HepG2 (cell line): Measurements from ENCODE around the gene ATP6V0E1. TPM values are rescaled to one million over a fixed set of nuclear protein-coding genes. Genes with fewer than 3 reads are reported as not detected.

ENCODE experiments used
- CHCHD3 ChIP-seq: sonication (generic); formaldehyde crosslinking; IDR thresholded peaks from 2 replicates; pipeline ENCODE4 v1.8.0; 2022; ENCODE audit warnings: mild to moderate bottlenecking, missing genetic modification reagents, moderate library complexity
- HOXA7 ChIP-seq: sonication (generic); formaldehyde crosslinking; IDR thresholded peaks from 2 replicates; pipeline ENCODE4 v1.8.1; 2022; ENCODE audit warnings: mild to moderate bottlenecking, missing genetic modification reagents, moderate library complexity
- TSC22D2 ChIP-seq: sonication (generic); formaldehyde crosslinking; IDR thresholded peaks from 2 replicates; pipeline ENCODE4 v1.5.1; 2020; ENCODE audit warnings: missing genetic modification reagents, mild to moderate bottlenecking, borderline replicate concordance
- ZNF329 ChIP-seq: sonication (generic); formaldehyde crosslinking; IDR thresholded peaks from 2 replicates; pipeline ENCODE4 v1.9.0; 2021; ENCODE audit warnings: low read depth, mild to moderate bottlenecking, missing genetic modification reagents
- polyA plus RNA-seq, 8 experiments: library from polyadenylated mRNA; depleted of rRNA in 3 of 8; stranded (reverse) in 7 of 8; unstranded in 1 of 8; fragments of >200 nt; fragmentation: Illumina TruSeq in 4 of 8; extraction: Trizol in 4 of 8; gene quantifications; 2 replicates each; pipeline versions ENCODE4 v1.2.1 to v1.2.3, GENCODE V29; 2011 to 2016; ENCODE audit warnings: low read depth in 4 of 8, missing spikeins in 1 of 8, mixed read lengths in 1 of 8; ENCODE audit not compliant: insufficient read depth in 1 of 8
- total RNA-seq, 5 experiments: library from RNA; depleted of rRNA; stranded (reverse); fragments of >200 nt; fragmentation: Illumina TruSeq; extraction: Trizol; gene quantifications; 2 replicates each; pipeline ENCODE4 v1.2.3, GENCODE V29; 2016; ENCODE audit warnings: low read depth in 1 of 5
- TF ChIP-seq, protein P1 (sequence below): sonication (generic); formaldehyde crosslinking; IDR thresholded peaks from 2 replicates; pipeline ENCODE4 v1.4.0; 2020; ENCODE audit warnings: missing genetic modification reagents, borderline replicate concordance
- TF ChIP-seq, protein P2 (sequence below): sonication (generic); formaldehyde crosslinking; IDR thresholded peaks from 2 replicates; pipeline ENCODE4 v1.4.0; 2020; ENCODE audit warnings: mild to moderate bottlenecking, missing genetic modification reagents, borderline replicate concordance
- TF ChIP-seq, protein P3 (sequence below): sonication (generic); formaldehyde crosslinking; IDR thresholded peaks from 2 replicates; pipeline ENCODE4 v1.4.0; 2020; ENCODE audit warnings: missing genetic modification reagents, mild to moderate bottlenecking, borderline replicate concordance
- TF ChIP-seq, protein P4 (sequence below): sonication (generic); formaldehyde crosslinking; IDR thresholded peaks from 2 replicates; pipeline ENCODE4 v1.4.0; 2020; ENCODE audit warnings: missing genetic modification reagents, borderline replicate concordance
- TF ChIP-seq, protein P5 (sequence below): sonication (generic); formaldehyde crosslinking; IDR thresholded peaks from 2 replicates; pipeline ENCODE4 v1.4.0; 2020; ENCODE audit warnings: missing genetic modification reagents
- TF ChIP-seq, protein P6 (sequence below): sonication (generic); formaldehyde crosslinking; IDR thresholded peaks from 2 replicates; pipeline ENCODE4 v1.5.0; 2020; ENCODE audit warnings: mild to moderate bottlenecking, missing genetic modification reagents

Gene ATP6V0E1
- total and polyA plus RNA-seq, 2 of the 13 experiments (the other 11 are each of a cell fraction or from before 2014, with no cell fraction given): 143 to 215 TPM

DNA sequence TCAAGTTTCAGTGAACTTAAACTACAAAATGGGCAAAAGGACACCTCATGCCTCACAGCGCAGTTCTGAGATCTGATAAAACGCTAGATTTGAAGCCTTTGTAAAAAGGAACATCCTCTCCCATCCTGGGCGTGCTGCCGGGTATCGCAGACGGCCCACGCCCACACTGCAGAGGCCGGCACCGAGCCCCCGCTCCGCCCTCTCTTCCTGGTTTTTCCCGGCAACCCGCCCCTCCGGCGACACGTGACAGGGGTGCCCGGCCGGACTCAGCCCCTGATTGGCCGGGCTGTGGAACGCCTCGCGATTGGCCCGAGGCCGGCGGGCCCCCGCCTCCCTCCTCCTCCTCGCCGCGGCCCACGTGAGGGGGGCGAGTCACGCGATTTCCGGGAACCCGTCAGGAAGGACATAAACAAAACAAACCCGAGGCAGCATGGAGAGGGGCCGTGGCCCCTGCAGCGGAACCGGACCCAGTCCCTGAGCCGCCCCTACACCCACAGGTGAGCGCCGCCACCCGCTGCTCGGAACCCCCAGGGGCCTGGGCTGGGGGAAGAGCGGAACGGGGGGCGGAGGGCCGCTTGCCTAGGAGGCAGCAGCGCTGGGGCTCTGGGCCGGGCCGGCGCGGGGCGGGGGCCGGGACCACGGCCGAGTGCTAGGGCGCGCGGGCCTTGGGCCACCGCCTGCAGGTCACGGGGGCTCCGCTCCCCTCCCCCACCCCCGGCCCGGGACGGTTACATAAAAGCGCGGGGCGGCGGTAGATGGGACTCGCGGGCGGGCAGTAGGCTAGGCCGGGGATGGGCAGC lies 72.6 kb downstream of the ATP6V0E1 start, which contains the start of gene CREBRF (continued):
- TF ChIP-seq, protein P1, sequence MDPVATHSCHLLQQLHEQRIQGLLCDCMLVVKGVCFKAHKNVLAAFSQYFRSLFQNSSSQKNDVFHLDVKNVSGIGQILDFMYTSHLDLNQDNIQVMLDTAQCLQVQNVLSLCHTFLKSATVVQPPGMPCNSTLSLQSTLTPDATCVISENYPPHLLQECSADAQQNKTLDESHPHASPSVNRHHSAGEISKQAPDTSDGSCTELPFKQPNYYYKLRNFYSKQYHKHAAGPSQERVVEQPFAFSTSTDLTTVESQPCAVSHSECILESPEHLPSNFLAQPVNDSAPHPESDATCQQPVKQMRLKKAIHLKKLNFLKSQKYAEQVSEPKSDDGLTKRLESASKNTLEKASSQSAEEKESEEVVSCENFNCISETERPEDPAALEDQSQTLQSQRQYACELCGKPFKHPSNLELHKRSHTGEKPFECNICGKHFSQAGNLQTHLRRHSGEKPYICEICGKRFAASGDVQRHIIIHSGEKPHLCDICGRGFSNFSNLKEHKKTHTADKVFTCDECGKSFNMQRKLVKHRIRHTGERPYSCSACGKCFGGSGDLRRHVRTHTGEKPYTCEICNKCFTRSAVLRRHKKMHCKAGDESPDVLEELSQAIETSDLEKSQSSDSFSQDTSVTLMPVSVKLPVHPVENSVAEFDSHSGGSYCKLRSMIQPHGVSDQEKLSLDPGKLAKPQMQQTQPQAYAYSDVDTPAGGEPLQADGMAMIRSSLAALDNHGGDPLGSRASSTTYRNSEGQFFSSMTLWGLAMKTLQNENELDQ: no peak
- TF ChIP-seq, protein P2, sequence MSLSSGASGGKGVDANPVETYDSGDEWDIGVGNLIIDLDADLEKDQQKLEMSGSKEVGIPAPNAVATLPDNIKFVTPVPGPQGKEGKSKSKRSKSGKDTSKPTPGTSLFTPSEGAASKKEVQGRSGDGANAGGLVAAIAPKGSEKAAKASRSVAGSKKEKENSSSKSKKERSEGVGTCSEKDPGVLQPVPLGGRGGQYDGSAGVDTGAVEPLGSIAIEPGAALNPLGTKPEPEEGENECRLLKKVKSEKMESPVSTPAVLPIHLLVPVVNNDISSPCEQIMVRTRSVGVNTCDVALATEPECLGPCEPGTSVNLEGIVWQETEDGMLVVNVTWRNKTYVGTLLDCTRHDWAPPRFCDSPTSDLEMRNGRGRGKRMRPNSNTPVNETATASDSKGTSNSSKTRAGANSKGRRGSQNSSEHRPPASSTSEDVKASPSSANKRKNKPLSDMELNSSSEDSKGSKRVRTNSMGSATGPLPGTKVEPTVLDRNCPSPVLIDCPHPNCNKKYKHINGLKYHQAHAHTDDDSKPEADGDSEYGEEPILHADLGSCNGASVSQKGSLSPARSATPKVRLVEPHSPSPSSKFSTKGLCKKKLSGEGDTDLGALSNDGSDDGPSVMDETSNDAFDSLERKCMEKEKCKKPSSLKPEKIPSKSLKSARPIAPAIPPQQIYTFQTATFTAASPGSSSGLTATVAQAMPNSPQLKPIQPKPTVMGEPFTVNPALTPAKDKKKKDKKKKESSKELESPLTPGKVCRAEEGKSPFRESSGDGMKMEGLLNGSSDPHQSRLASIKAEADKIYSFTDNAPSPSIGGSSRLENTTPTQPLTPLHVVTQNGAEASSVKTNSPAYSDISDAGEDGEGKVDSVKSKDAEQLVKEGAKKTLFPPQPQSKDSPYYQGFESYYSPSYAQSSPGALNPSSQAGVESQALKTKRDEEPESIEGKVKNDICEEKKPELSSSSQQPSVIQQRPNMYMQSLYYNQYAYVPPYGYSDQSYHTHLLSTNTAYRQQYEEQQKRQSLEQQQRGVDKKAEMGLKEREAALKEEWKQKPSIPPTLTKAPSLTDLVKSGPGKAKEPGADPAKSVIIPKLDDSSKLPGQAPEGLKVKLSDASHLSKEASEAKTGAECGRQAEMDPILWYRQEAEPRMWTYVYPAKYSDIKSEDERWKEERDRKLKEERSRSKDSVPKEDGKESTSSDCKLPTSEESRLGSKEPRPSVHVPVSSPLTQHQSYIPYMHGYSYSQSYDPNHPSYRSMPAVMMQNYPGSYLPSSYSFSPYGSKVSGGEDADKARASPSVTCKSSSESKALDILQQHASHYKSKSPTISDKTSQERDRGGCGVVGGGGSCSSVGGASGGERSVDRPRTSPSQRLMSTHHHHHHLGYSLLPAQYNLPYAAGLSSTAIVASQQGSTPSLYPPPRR (CRISPR knock-in tag): peak; percentile 53; the same call in 1 of the 2 replicates
- TF ChIP-seq HOXA7 (no peak), ZNF329 (CRISPR knock-in tag) (no peak), TSC22D2 (CRISPR knock-in tag) (no peak), CHCHD3 (CRISPR knock-in tag) (no peak)
- TF ChIP-seq, protein P3, sequence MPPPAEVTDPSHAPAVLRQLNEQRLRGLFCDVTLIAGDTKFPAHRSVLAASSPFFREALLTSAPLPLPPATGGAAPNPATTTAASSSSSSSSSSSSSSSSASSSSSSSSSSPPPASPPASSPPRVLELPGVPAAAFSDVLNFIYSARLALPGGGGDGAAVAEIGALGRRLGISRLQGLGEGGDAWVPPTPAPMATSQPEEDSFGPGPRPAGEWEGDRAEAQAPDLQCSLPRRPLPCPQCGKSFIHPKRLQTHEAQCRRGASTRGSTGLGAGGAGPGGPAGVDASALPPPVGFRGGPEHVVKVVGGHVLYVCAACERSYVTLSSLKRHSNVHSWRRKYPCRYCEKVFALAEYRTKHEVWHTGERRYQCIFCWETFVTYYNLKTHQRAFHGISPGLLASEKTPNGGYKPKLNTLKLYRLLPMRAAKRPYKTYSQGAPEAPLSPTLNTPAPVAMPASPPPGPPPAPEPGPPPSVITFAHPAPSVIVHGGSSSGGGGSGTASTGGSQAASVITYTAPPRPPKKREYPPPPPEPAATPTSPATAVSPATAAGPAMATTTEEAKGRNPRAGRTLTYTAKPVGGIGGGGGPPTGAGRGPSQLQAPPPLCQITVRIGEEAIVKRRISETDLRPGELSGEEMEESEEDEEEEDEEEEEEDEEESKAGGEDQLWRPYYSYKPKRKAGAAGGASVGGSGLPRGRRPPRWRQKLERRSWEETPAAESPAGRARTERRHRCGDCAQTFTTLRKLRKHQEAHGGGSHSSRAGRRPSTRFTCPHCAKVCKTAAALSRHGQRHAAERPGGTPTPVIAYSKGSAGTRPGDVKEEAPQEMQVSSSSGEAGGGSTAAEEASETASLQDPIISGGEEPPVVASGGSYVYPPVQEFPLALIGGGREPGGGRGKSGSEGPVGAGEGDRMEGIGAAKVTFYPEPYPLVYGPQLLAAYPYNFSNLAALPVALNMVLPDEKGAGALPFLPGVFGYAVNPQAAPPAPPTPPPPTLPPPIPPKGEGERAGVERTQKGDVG (CRISPR knock-in tag): no peak
- TF ChIP-seq, protein P4, sequence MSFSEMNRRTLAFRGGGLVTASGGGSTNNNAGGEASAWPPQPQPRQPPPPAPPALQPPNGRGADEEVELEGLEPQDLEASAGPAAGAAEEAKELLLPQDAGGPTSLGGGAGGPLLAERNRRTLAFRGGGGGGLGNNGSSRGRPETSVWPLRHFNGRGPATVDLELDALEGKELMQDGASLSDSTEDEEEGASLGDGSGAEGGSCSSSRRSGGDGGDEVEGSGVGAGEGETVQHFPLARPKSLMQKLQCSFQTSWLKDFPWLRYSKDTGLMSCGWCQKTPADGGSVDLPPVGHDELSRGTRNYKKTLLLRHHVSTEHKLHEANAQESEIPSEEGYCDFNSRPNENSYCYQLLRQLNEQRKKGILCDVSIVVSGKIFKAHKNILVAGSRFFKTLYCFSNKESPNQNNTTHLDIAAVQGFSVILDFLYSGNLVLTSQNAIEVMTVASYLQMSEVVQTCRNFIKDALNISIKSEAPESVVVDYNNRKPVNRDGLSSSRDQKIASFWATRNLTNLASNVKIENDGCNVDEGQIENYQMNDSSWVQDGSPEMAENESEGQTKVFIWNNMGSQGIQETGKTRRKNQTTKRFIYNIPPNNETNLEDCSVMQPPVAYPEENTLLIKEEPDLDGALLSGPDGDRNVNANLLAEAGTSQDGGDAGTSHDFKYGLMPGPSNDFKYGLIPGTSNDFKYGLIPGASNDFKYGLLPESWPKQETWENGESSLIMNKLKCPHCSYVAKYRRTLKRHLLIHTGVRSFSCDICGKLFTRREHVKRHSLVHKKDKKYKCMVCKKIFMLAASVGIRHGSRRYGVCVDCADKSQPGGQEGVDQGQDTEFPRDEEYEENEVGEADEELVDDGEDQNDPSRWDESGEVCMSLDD: no peak
- TF ChIP-seq, protein P5, sequence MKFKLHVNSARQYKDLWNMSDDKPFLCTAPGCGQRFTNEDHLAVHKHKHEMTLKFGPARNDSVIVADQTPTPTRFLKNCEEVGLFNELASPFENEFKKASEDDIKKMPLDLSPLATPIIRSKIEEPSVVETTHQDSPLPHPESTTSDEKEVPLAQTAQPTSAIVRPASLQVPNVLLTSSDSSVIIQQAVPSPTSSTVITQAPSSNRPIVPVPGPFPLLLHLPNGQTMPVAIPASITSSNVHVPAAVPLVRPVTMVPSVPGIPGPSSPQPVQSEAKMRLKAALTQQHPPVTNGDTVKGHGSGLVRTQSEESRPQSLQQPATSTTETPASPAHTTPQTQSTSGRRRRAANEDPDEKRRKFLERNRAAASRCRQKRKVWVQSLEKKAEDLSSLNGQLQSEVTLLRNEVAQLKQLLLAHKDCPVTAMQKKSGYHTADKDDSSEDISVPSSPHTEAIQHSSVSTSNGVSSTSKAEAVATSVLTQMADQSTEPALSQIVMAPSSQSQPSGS (CRISPR knock-in tag): no peak
- TF ChIP-seq, protein P6, sequence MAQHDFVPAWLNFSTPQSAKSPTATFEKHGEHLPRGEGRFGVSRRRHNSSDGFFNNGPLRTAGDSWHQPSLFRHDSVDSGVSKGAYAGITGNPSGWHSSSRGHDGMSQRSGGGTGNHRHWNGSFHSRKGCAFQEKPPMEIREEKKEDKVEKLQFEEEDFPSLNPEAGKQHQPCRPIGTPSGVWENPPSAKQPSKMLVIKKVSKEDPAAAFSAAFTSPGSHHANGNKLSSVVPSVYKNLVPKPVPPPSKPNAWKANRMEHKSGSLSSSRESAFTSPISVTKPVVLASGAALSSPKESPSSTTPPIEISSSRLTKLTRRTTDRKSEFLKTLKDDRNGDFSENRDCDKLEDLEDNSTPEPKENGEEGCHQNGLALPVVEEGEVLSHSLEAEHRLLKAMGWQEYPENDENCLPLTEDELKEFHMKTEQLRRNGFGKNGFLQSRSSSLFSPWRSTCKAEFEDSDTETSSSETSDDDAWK (CRISPR knock-in tag): no peak
